A549 (cell line): Measurements from ENCODE around the gene BABAM2. TPM values are rescaled to one million over a fixed set of nuclear protein-coding genes. Genes with fewer than 3 reads are reported as not detected.

ENCODE experiments used
- ATAC-seq, 2 experiments: fragments of 200-7000 bp in 1 of 2; fragments of >200 bp in 1 of 2; cut with Nextera tagmentation in 1 of 2; cut with Tn5 transposase in 1 of 2; 3 replicates each; pipeline versions ENCODE4 v1.8.0 to v1.9.1; 2018 to 2020; ENCODE audit warnings: mild to moderate bottlenecking in 1 of 2, moderate library complexity in 1 of 2
- CTCF ChIA-PET: fragments of 300-600 bp; sonication (Branson Sonifier 250); formaldehyde crosslinking; extraction: SDS; loops from one replicate; lab custom pipeline; 2021; ENCODE audit warnings: antibody characterized with exemption, inconsistent platforms; lab: Yijun Ruan, JAX
- POLR2A ChIA-PET: fragments of 350-600 bp; formaldehyde crosslinking; extraction: SDS; loops from one replicate; lab custom pipeline; 2021; ENCODE audit warnings: antibody characterized with exemption, inconsistent platforms; lab: Yijun Ruan, JAX
- DNase-seq, 2 experiments: peaks; one replicate each; pipeline versions ENCODE4 v3.0.0 to v3.0.0-alpha.2; 2011 to 2016; ENCODE audit warnings: low read depth in 1 of 2, low spot score in 1 of 2
- FAIRE-seq: peaks from 2 replicates; lab custom pipeline; 2011; peaks lifted over from hg19 to GRCh38; lab: Jason Lieb, UNC
- H3K27ac ChIP-seq, 2 experiments: fragments of >200 bp; sonication (Bioruptor Twin); formaldehyde crosslinking; 3 replicates each; pipeline ENCODE4 v1.5.1; 2016 to 2017
- H3K4me1 ChIP-seq: fragments of >200 bp; sonication (Bioruptor Twin); formaldehyde crosslinking; 3 replicates; pipeline ENCODE4 v1.6.1; 2016
- H3K4me2 ChIP-seq: fragments of >200 bp; sonication (Bioruptor Twin); formaldehyde crosslinking; 3 replicates; pipeline ENCODE4 v1.6.1; 2016
- H3K4me3 ChIP-seq: fragments of >200 bp; sonication (Bioruptor Twin); formaldehyde crosslinking; 3 replicates; pipeline ENCODE4 v1.5.1; 2016
- H3K9me3 ChIP-seq: fragments of >200 bp; sonication (Bioruptor Twin); formaldehyde crosslinking; 3 replicates; pipeline ENCODE4 v1.6.1; 2016
- BHLHE40 ChIP-seq: IDR thresholded peaks from 2 replicates; pipeline ENCODE4 v1.6.1; 2012; ENCODE audit warnings: low read depth, low read length, inconsistent platforms
- CBX2 ChIP-seq: fragments of 200-600 bp; sonication (generic); IDR thresholded peaks from 2 replicates; pipeline ENCODE4 v1.6.1; 2016; ENCODE audit warnings: low read depth, mild to moderate bottlenecking, borderline replicate concordance
- CBX8 ChIP-seq: fragments of 200-600 bp; sonication (generic); IDR thresholded peaks from 2 replicates; pipeline ENCODE4 v1.6.1; 2016
- CEBPB ChIP-seq, 2 experiments: fragments of >200 bp in 1 of 2; sonication (Bioruptor Twin) in 1 of 2; formaldehyde crosslinking in 1 of 2; IDR thresholded peaks; 2 replicates each; pipeline ENCODE4 v1.6.1; 2012 to 2016
- CHD2 ChIP-seq: fragments of 150-350 bp; IDR thresholded peaks from 2 replicates; pipeline ENCODE4 v1.6.1; 2014; ENCODE audit warnings: low read length; ENCODE audit not compliant: partially characterized antibody
- ELK1 ChIP-seq: fragments of 150-350 bp; IDR thresholded peaks from 2 replicates; pipeline ENCODE4 v1.6.1; 2014; ENCODE audit warnings: low read depth, mild to moderate bottlenecking, low read length
- EP300 ChIP-seq, 2 experiments: fragments of >200 bp; sonication (Bioruptor Twin); formaldehyde crosslinking; IDR thresholded peaks; 2 replicates in 1 of 2; 3 replicates in 1 of 2; pipeline ENCODE4 v1.6.1; 2016 to 2017
- FOSB ChIP-seq: fragments of 250-450 bp; sonication (Bioruptor Pico); IDR thresholded peaks from 2 replicates; pipeline ENCODE4 v1.5.0; 2020; ENCODE audit warnings: mild to moderate bottlenecking, moderate library complexity
- FOSL2 ChIP-seq, 2 experiments: fragments of 450-650 bp in 1 of 2; fragments of >200 bp in 1 of 2; sonication (Bioruptor Twin) in 1 of 2; formaldehyde crosslinking; IDR thresholded peaks; 2 replicates each; pipeline versions ENCODE4 v1.5.0 to v1.6.1; 2016 to 2020; ENCODE audit warnings: mild to moderate bottlenecking in 1 of 2, moderate library complexity in 1 of 2
- GATA3 ChIP-seq: IDR thresholded peaks from 2 replicates; pipeline ENCODE4 v1.6.1; 2012; ENCODE audit warnings: borderline replicate concordance
- HDAC2 ChIP-seq: fragments of 200-600 bp; sonication (generic); IDR thresholded peaks from 2 replicates; pipeline ENCODE4 v1.6.1; 2016
- HES2 ChIP-seq: fragments of >200 bp; sonication (Bioruptor Twin); formaldehyde crosslinking; IDR thresholded peaks from 2 replicates; pipeline ENCODE4 v1.6.1; 2016
- HEYL ChIP-seq: fragments of 250-450 bp; sonication (Bioruptor Pico); IDR thresholded peaks from 2 replicates; pipeline ENCODE4 v1.8.0; 2021; ENCODE audit warnings: mild to moderate bottlenecking, moderate library complexity
- HMGXB4 ChIP-seq: fragments of 250-450 bp; sonication (Bioruptor Pico); IDR thresholded peaks from 2 replicates; pipeline ENCODE4 v1.5.0; 2021; ENCODE audit warnings: mild to moderate bottlenecking, moderate library complexity, borderline replicate concordance
- HOXA7 ChIP-seq: fragments of 250-450 bp; sonication (Bioruptor Pico); IDR thresholded peaks from 2 replicates; pipeline ENCODE4 v1.5.0; 2020; ENCODE audit warnings: mild to moderate bottlenecking, moderate library complexity
- HOXB13 ChIP-seq: fragments of 250-450 bp; sonication (Bioruptor Pico); IDR thresholded peaks from 2 replicates; pipeline ENCODE4 v1.5.0; 2020; ENCODE audit warnings: low read depth, mild to moderate bottlenecking, moderate library complexity
- JUN ChIP-seq, 2 experiments: fragments of >200 bp; sonication (Bioruptor Twin); formaldehyde crosslinking; IDR thresholded peaks; 2 replicates in 1 of 2; 3 replicates in 1 of 2; pipeline ENCODE4 v1.6.1; 2016 to 2017
- JUNB ChIP-seq: fragments of >200 bp; sonication (Bioruptor Twin); formaldehyde crosslinking; IDR thresholded peaks from 2 replicates; pipeline ENCODE4 v1.6.1; 2016
- KDM1A ChIP-seq: fragments of 200-600 bp; sonication (generic); IDR thresholded peaks from 2 replicates; pipeline ENCODE4 v1.6.1; 2016; ENCODE audit warnings: low read depth, mild to moderate bottlenecking
- KDM5A ChIP-seq: fragments of 200-600 bp; sonication (generic); IDR thresholded peaks from 2 replicates; pipeline ENCODE4 v1.6.1; 2016; ENCODE audit warnings: antibody characterized with exemption, mild to moderate bottlenecking
- MAFK ChIP-seq: fragments of 450-650 bp; IDR thresholded peaks from 2 replicates; pipeline ENCODE4 v1.6.1; 2014; ENCODE audit not compliant: partially characterized antibody
- MAX ChIP-seq: IDR thresholded peaks from 2 replicates; pipeline ENCODE4 v1.6.1; 2012
- MAZ ChIP-seq: fragments of 150-350 bp; IDR thresholded peaks from 2 replicates; pipeline ENCODE4 v1.6.1; 2014; ENCODE audit warnings: antibody characterized with exemption, low read depth, low read length, borderline replicate concordance
- MYC ChIP-seq: IDR thresholded peaks from 2 replicates; pipeline ENCODE4 v1.6.1; 2012; ENCODE audit warnings: mild to moderate bottlenecking, inconsistent platforms, low read length, improper control_type of control experiment, borderline replicate concordance
- NR3C1 ChIP-seq: fragments of >200 bp; sonication (Bioruptor Twin); formaldehyde crosslinking; IDR thresholded peaks from 3 replicates; pipeline ENCODE4 v1.6.1; 2017
- POLR2A ChIP-seq: IDR thresholded peaks from 2 replicates; pipeline ENCODE4 v1.6.1; 2012; ENCODE audit warnings: mild to moderate bottlenecking, low read length
- RAD21 ChIP-seq, 2 experiments: fragments of >200 bp in 1 of 2; sonication (Bioruptor Twin) in 1 of 2; formaldehyde crosslinking in 1 of 2; IDR thresholded peaks in 1 of 2; conservative IDR thresholded peaks in 1 of 2; 2 replicates in 1 of 2; 3 replicates in 1 of 2; pipeline ENCODE4 v1.6.1; 2012 to 2018; ENCODE audit warnings: inconsistent platforms in 1 of 2
- RFX5 ChIP-seq: fragments of 450-650 bp; IDR thresholded peaks from 2 replicates; pipeline ENCODE4 v1.7.1; 2014; ENCODE audit warnings: antibody characterized with exemption, mild to moderate bottlenecking, moderate library complexity
- RNF2 ChIP-seq: fragments of 200-600 bp; sonication (generic); IDR thresholded peaks from 2 replicates; pipeline ENCODE4 v1.6.1; 2016; ENCODE audit warnings: low read depth, mild to moderate bottlenecking, antibody characterized with exemption, moderate library complexity, borderline replicate concordance
- SMC3 ChIP-seq: fragments of >200 bp; sonication (Bioruptor Twin); formaldehyde crosslinking; IDR thresholded peaks from 3 replicates; pipeline ENCODE4 v1.6.1; 2018; ENCODE audit warnings: inconsistent platforms
- TP53 ChIP-seq: fragments of 250-450 bp; sonication (Bioruptor Pico); IDR thresholded peaks from 2 replicates; pipeline ENCODE4 v1.5.0; 2021; ENCODE audit warnings: mild to moderate bottlenecking, moderate library complexity
- ZFP36 ChIP-seq: fragments of 450-650 bp; IDR thresholded peaks from 2 replicates; pipeline ENCODE4 v1.6.1; 2014; ENCODE audit warnings: borderline replicate concordance; ENCODE audit not compliant: partially characterized antibody
- WGBS: methylation state at CpG from one replicate; pipeline ENCODE4 v1.1.6; 2017; ENCODE audit errors: missing lambda C conversion rate; 5-methylcytosine and 5-hydroxymethylcytosine counted together
- polyA plus RNA-seq, 4 experiments: library from polyadenylated mRNA; depleted of rRNA in 3 of 4; stranded (reverse); fragments of >200 nt; fragmentation: RNase III in 1 of 4; extraction: RNeasy Plus Mini Kit Qiagen cat#74134 plus additional on column Dnase treatment in 1 of 4; gene quantifications; 2 replicates in 3 of 4; 3 replicates in 1 of 4; pipeline ENCODE4 v1.2.3, GENCODE V29; 2011 to 2017
- TF ChIP-seq, protein P1 (sequence below): fragments of >200 bp; sonication (Bioruptor Twin); formaldehyde crosslinking; IDR thresholded peaks from 3 replicates; pipeline ENCODE4 v1.6.1; 2016

BABAM2 gene
- polyA plus RNA-seq, 2 of the 4 experiments (the other 2 are of a cell fraction) = 53.7 to 78.4 TPM

GRCh38 chr2:28158791-28159190 is 268.3 kb downstream of the BABAM2 start:
- peak; percentile 51 for FAIRE-seq
- Histone ChIP-seq H3K4me3 (no peak overlapping the region), H3K9me3 (peaks cover 21% of the 10 kb centered on the region), H3K4me2 (no peak overlapping the region), H3K4me1 (peaks cover 26% of the 10 kb centered on the region), H3K27ac (peak overlapping the region in 1 of 2 experiments; percentile 92; a peak in 3 of 6 replicates)
- no peak for DNase-seq
- no peak for ATAC-seq
- WGBS = 95% methylated on average over 2 of the region's 2 CpGs
- POLR2A ChIA-PET = no interaction called here
- CTCF ChIA-PET = interaction anchor here (1.0 to 1.7 kb wide), 3 partner anchors 9 to 43 kb away, joined by 3 to 4 read pairs (median 3); no protein-coding TSS in a partner anchor
- no peak for TF ChIP-seq CHD2
- no peak for TF ChIP-seq ELK1
- no peak for TF ChIP-seq RNF2
- TF ChIP-seq NR3C1 = no peak
- no peak for TF ChIP-seq HOXB13 (CRISPR knock-in tag)
- no peak for TF ChIP-seq HES2
- no peak for TF ChIP-seq JUN (IDR thresholded peaks at IDR 0.05)
- TF ChIP-seq ZFP36 = no peak
- no peak for TF ChIP-seq MAZ
- no peak for TF ChIP-seq POLR2A
- TF ChIP-seq BHLHE40 = no peak
- TF ChIP-seq HEYL (CRISPR knock-in tag) = no peak
- TF ChIP-seq CBX8 = no peak
- no peak for TF ChIP-seq HMGXB4
- no peak for TF ChIP-seq MAFK

DNA sequence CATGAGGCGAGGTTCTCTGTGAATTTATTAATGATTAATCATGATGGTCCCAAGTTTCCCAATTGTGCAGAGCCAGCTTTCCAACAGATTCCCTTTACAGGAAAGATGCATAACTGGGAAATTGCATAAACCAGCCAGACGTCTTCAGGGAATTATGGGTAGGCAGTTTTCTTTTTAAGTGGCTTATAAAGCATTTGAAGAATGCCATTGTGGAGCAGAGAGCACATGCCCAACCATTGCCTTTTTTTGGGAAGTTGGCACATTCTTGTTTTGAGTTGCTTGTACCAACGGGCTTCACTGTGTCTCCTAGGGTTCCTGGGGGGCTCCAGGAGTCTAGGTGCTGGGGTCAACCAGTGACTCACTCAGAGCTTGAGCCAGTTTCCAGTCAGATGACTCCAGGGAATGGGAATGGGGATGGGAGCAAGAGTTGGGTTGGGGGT is 270.5 kb downstream of the BABAM2 start:
- Histone ChIP-seq H3K4me3 (no peak overlapping the region), H3K27ac (peak overlapping the region; percentile 66 to 92), H3K9me3 (peaks cover 12% of the 10 kb centered on the region; the same call in 2 of the 3 replicates), H3K4me1 (peaks cover 34% of the 10 kb centered on the region), H3K4me2 (peak overlapping the region; percentile 11)
- DNase-seq (peak; percentile 29 to 77), FAIRE-seq (peak; percentile 78), ATAC-seq (peak; percentile 72 to 88)
- 39% methylated on average over 3 of the region's 3 CpGs for WGBS
- ChIA-PET POLR2A (interaction anchor here (1.5 kb wide), 1 partner anchor 229 kb away, joined by 7 read pairs; no protein-coding TSS in a partner anchor), CTCF (interaction anchor here (1.0 to 1.3 kb wide), 4 partner anchors 8 to 457 kb away, joined by 3 to 4 read pairs (median 4); no protein-coding TSS in a partner anchor)
- TF ChIP-seq MYC (no peak), CEBPB (IDR thresholded peaks at IDR 0.05) (peak; percentile 78 to 89; a peak in 3 of 4 replicates), KDM1A (no peak), HOXA7 (0 out of 2 replicates have a peak, but pooled peaks have one; percentile 28), SMC3 (peak; percentile 32; the same call in 2 of the 3 replicates), RFX5 (no peak), EP300 (IDR thresholded peaks at IDR 0.05) (peak; percentile 78 to 97; a peak in 3 of 5 replicates), FOSB (no peak), CBX2 (no peak), CBX8 (no peak), FOSL2 (IDR thresholded peaks at IDR 0.05) (no peak), FOSL2 (CRISPR knock-in tag; IDR thresholded peaks at IDR 0.05) (0 out of 2 replicates have a peak, but pooled peaks have one; percentile 43), NR3C1 (no peak), TP53 (CRISPR knock-in tag) (no peak), KDM5A (no peak), JUNB (peak; percentile 70), HOXB13 (CRISPR knock-in tag) (peak; percentile 57; the same call in 1 of the 2 replicates), RNF2 (no peak), MAX (peak; percentile 77), GATA3 (peak; percentile 76; the same call in 1 of the 2 replicates), JUN (IDR thresholded peaks at IDR 0.05) (peak; percentile 39 to 94; a peak in 3 of 5 replicates), RAD21 (conservative IDR thresholded peaks at IDR 0.05 in 1 of 2, IDR thresholded peaks at IDR 0.05 in 1 of 2) (peak; percentile 12 to 53; a peak in 3 of 5 replicates), MAFK (peak; percentile 47), HDAC2 (no peak)
- TF ChIP-seq, protein P1, sequence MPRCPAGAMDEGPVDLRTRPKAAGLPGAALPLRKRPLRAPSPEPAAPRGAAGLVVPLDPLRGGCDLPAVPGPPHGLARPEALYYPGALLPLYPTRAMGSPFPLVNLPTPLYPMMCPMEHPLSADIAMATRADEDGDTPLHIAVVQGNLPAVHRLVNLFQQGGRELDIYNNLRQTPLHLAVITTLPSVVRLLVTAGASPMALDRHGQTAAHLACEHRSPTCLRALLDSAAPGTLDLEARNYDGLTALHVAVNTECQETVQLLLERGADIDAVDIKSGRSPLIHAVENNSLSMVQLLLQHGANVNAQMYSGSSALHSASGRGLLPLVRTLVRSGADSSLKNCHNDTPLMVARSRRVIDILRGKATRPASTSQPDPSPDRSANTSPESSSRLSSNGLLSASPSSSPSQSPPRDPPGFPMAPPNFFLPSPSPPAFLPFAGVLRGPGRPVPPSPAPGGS = 0 out of 3 replicates have a peak, but pooled peaks have one; percentile 47
